Epidermal melanocyte (primary cell): ENCODE results near the gene CYP1B1.
"Not testable (repeated sequence)": the region's sequence is repeated elsewhere in the genome, so short reads cannot be mapped to it uniquely, and the experiment has no call there.

Experiments used
- DNase-seq: peaks from one replicate; pipeline ENCODE4 v3.0.0; 2011; ENCODE audit warnings: low spot score; ENCODE audit not compliant: insufficient read length

Gene CYP1B1

DNA sequence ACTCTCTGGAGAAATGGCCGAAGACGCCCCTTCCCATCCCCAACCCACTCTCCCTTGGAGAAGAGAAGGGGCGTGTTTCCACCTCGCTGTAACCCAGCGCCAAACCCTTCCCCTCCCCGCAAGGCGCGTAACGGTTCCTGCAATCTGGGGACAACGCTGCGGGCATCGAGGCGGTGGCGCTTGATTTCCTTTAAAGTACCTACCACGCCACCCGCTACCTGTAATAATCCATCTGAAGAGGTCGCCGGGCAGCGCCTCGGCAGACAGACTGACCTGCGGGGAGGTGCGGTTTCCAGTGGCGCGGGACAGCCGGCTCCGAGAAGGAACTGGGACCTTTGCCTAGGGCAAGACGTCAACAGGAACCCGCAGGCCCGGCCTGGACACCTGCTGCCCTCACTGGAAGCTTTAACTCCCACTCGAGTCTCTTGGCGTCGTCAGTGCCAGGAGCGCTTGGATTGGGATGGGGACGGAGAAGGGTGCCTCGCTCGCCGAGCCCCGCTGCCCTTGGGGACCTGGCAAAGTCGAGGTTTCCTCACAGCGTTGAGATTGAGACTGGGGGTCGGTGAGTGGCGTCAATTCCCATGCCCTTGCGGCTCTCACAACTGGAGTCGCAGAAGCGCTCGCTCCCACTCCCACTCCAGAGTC lies at the start of gene CYP1B1:
CYP1B1 (minus strand) TSS at position 645 of the 645 bp plus-strand sequence. CDS start 763 bp downstream, outside the sequence.
- DNase-seq: no peak

DNA sequence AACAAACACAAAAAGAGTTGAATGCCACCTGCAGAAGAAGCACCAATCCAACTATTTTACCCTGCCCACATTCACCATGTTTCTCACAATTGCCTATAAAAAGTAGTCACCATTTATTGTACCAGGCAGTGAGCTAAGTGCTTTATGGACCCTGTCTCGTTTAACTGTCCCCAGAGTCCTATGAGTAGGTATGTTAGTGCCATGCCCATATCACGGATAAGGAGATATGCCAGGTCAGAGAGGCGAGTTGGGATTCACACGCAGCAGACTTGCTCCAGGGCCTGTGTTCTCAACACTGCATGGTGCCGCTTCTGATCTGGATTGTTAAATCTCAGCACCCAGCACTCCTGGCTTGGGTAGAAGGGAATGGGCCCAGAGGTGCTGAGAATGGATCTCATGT lies 49.1 kb upstream of the CYP1B1 start:
- no peak for DNase-seq

DNA sequence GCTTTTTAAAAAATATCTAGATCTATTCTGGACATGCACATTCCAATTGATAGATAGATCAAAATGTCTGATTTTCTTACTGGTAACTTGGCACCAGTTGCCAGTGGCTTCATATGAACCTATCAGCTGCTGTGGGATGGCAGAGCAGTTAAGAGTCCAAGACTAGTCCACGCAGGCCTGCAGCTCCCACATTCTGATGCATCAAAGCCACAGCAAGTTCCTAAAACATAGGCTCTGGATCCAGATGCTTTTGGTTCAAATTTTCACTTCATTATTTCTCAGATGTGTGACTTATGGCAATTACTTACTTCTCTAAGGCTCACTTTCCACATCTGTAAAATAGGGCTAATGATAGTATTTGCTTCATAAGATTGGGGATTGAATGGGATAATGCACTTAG lies 48.0 kb upstream of the CYP1B1 start:
- DNase-seq: no peak

GRCh38 chr2:38122344-38122743 lies 46.4 kb upstream of the CYP1B1 start:
- DNase-seq: no peak

DNA sequence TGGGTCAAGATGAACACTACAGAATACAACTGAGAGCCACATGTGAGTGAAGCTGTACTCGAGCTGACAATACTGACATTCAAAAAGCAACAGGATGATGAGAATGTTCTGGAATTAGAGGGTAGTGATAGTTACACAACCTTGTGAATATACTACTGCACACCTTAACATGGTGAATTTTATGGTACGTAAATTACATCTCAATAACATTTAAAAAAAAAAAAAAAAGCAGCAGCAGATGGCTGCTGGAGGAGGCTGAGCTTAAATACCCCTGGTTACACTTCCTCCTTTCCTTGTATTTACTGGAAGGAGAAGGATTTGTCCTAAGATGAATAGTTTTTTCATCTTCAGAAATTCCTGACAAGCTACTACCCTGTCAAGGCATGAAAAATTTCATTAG lies 45.5 kb upstream of the CYP1B1 start:
- no peak for DNase-seq

DNA sequence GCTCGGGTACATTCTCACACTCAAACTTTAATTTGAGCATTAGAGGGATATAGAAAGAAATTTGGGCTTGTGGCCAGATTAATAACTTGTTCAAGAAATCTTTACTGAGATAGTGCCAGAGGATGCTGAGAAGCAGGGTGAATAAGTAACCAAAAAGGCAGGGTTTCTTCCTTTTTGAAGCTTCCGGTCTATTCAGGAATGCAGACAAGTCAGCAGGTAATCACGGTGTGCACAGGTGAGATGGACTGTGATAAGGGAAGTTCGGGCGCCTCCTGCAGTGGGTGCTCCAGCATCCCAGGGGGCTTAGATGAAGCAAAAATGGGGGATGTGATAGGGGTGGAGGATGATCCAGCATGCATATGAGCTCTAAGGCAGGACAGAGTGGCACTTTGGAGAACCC lies 44.9 kb upstream of the CYP1B1 start:
- DNase-seq: no peak

- no peak for DNase-seq
Measured at GRCh38 chr2:38120264-38120592, 44.3 kb upstream of the CYP1B1 start.

DNA sequence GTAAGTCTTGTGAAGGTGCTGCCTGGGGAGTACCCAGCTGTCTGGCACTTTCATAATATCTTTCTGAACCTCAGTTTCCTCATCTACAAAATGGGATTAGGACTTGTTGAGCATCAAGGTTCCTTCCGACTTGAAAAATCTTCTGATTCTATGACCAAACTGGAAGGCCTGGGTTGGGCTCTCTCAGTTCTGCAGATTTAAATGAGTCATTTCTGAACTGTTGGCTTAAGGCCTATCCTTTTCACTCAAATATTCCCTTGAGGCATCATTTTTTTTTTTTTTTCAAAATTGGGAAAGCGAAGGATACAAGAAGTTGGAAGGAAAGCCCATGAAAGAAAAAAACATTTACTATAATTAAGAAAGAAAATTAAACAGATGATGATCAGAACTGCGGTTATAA lies 40.8 kb upstream of the CYP1B1 start:
- DNase-seq: peak; percentile 72

DNA sequence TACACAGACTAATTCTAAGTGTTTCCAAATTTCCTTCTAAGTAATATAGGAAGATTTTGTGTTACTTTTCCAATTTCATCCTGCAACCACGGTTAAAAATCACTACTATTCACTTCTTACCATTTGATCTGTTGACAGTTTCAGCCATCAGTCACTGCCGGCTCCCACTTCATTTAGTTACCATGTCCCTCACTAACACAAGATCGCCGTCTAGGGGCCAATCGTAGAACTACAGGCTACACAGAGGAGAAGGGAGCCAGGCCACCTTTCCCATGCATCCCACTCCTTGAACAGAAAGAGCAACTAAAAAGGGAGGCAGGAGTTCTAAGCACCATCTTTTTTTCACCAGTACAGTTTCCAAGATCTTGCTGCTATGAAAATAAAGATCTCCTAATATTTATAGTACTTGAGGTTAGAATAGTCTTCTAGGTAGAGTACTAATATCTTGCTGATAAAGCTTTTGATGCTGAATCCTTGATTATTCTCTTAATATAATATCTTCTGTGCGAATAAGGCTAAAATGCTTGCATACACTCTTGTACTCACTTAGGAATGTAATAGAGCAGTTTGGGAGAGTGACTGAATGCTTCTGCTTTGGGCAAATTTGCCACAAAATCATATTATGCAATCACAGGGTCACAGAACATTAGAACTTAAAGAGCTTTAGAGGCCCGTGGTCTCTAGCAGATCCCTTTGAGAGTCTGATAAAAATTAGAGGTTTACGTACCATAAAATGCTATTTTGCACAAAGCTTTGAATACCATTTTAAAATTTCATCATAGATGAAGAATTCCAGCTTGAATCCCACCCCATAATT lies 39.5 kb upstream of the CYP1B1 start:
- DNase-seq: no peak

GRCh38 chr2:38113981-38114708 lies 38.2 kb upstream of the CYP1B1 start:
- DNase-seq: no peak

DNA sequence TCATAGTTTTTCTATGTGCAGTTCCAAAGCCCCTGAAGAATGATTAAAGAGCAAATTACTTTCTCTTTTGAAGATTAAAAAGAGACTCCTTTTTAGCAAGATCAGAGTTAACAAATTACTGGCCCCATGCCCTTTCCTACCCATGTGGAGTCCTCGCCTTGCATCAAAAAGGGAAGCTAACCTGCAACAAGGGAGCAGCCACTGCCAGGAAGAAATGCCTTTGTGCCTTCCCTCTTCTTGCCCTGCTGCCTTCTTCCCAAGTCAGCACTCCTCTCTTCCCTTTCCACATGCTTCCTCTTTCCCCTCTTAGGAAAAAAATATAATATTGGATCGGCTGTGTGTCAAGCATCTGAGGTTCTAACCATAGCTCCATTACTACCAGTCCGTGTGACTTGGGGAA lies 37.1 kb upstream of the CYP1B1 start:
- no peak for DNase-seq

GRCh38 chr2:38111350-38111749 lies 35.4 kb upstream of the CYP1B1 start:
- DNase-seq: not testable (repeated sequence)

DNA sequence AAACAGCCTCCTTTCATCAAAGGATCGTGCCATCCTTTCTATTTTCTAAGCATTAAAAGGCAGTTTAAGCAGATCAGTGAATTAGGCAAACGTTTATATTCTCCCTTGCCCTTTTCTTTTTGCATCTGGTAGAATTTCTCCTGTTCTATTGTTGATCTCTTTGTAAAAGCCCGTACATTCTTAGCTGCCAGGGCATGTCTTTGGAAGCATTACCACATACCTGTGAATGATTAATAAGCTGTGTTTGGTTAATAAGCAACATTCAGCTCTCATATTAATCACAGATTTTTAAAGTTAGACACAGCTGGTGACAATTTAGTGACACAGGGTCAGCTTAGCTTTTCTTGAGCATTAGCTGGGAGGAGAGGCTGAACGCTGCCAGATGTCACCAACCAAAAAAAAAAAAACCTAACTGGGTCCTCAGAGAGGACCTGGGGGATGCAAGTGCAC lies 33.8 kb upstream of the CYP1B1 start:
- peak; percentile 30 for DNase-seq

DNA sequence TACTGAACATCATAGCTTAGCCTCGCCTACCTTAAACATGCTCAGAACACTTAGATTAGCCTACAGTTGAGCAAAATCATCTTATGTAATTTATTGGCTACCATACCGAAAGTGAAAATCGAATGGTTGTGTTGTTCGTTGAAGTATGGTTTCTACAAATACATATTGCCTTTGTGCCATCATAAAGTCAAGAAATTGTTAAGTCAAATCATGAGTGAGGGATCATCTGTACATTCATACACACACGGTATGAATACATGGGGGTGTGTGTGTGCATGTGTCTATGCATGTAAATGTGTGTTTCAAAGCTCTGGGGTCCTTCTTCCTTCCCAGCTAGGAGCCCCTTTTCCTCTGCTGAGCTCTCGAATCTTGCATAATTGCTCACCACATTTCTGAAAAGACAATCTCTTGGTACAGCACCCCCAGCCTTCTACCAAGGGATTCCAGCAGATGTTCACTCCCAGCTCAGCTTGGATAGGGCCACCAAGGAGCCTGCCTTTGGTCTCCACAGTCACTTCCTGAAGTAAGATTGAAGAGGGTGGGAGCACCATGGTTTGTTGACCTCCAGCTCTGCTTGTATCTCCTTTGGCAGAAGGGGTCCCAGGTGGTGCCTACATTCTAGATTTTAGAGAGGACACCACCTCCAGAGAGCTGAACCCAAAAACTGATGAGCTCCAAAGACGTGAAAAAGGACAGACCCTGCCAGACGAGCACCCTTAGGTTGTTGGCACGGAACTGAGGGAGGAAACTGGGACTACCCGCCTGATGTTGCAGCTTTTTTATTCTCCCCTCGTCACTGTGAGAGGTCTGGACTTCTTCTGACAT lies 33.2 kb upstream of the CYP1B1 start:
- no peak for DNase-seq

DNA sequence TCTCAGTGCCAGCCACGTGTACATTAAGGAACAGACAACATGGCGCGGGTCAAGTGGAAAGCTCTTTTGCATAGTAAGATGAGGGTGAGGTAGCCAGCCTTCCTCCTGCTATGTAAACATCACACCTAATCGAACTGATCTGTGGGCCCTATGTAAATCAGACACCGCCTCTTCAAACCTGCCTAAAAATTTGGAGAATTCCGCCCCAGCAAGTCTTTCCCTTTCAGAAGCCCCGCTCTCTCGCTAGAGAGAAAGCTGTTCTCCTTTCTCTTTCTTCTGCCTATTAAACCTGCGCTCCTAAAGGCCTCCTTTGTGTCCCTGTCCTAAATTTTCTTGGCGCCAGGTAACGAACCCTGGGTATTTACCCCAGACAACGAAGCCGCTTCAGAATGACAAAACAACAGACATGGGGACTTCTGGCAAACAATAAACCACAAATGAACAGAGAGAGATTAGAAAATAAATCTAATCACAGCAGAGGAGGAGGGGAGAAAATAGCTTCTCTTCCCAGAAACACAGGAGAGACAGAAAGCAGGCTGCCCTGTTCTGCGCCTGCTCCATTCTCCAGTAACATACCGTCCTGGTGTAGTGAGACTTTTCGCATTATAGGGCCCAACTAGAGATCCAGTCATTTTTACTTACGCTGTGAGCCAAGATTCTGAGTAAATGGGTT lies 31.9 kb upstream of the CYP1B1 start:
- DNase-seq: no peak

GRCh38 chr2:38106405-38107094 lies 30.6 kb upstream of the CYP1B1 start:
- no peak for DNase-seq

DNA sequence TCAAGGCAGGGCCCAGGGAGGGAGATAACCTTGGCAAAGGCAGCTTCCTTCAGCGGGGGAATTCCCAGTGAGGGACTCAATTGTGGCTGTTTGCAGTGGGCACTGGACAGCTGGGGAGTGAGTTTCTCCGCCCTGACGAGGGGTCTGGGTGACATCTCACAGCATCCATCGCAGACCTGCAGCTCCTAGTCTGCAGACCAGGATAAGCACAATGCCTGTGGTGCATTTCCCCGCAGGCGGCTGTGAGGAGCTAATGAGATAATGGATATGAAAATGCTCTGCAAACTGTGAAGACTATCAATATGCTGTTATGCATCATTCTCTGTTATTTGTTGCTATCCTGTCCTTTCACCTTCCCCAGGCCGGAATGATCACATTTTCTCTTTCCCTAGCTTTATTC lies 30.0 kb upstream of the CYP1B1 start:
- DNase-seq: no peak

DNA sequence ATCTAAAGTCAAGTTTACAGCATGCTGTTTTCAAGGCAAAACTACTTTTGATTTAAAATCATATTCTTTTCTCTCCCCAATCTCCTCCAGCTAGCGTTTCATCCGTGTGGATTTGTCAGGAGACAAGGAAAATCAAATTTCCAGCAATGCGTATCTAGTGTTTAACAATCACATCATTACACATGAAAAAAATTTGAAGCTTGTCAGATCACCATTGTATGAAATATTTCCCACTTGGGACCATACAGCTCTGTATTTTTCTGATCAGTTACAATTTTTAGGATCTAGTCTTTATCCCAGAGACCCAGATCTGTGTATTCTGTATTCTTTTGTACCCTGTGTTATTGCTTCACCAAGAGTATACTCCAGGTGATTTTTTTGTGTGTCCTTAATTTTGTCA lies 28.6 kb upstream of the CYP1B1 start:
- no peak for DNase-seq

DNA sequence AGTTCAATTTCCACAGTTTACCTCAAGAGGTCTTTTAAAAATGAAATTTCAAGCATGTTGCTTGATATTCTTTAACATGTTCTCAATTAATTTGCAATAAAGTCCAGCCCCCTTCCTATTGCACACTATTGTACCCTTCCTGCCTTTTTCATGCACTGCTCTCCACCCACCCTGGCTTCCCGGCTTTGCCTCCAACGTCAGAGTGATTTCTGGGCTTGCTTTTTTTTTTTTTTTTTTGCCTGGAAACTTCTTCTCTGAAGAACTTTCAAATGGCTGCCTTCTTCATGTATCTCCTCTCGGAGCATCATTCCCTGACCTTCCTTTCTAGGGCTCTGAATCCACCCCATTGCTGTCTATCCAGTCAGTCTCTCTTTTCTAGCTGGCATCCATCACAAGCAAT lies 24.4 kb upstream of the CYP1B1 start:
- no peak for DNase-seq
